ES-I3 (cell line): ENCODE measurements around the gene ZNF564.
"Not testable (repeated sequence)": the region's sequence is repeated elsewhere in the genome, so short reads cannot be mapped to it uniquely, and the experiment has no call there.

Experiments
- H3K36me3 ChIP-seq: 2 replicates; pipeline ENCODE4 v1.6.1; 2013; ENCODE audit warnings: mild to moderate bottlenecking, low read length, control low read depth, moderate library complexity; ENCODE audit not compliant: insufficient read depth
- H3K4me1 ChIP-seq: 2 replicates; pipeline ENCODE4 v1.6.1; 2013; ENCODE audit warnings: mild to moderate bottlenecking, control low read depth, low read length; ENCODE audit not compliant: insufficient read depth
- H3K9ac ChIP-seq: 2 replicates; pipeline ENCODE4 v1.6.1; 2013; ENCODE audit warnings: low read depth, mild to moderate bottlenecking, low read length, moderate library complexity
- H3K9me3 ChIP-seq: 2 replicates; pipeline ENCODE4 v1.6.1; 2013; ENCODE audit warnings: mild to moderate bottlenecking, low read length, moderate library complexity; ENCODE audit not compliant: control insufficient read depth, insufficient read depth

Gene ZNF564

DNA sequence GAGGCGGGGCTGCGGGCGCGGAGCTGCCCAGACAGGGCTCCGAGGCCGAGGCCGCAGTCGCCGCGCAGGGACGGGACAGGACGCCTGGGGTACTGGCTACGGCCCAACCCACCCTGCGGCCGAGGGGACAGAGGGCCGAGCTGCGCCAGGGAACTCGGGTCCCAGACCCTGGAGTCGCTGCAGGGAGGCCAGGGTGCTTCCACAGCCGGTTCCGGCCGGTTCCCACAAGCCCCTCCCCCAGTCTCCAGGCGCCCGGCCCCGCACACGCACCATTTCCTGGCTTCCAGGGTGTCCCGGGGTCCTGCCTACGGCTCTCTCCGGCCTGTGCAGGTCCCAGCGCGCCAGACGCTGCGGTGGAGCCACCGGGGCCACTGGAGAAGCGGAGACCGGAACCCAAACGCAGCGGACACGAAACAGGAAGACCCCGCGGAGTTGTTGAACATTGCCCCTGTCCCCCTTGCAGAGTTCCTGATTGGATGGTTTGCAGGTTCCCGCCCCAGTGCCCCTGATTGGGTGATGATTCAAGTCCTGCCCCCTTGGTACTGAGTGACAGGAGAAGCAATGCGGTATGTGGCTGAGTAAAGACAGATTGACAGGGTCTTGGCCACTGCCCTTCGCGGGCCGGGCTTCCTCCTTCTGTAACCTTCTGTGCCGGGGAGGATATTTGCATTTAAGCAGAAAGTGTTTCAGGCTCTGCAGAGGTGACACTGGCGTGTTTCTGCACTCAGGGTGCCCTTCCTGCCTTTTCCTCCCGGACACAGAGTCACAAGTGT lies at the start of gene ZNF564:
Gene ZNF564 (minus strand): TSS at position 423 of the 773 bp plus-strand sequence. CDS start 150 bp downstream, at position 273.
- Histone ChIP-seq H3K36me3 (no peaks in the 10 kb centered on the region), H3K4me1 (peaks cover 4% of the 10 kb centered on the region; the same call in 1 of the 2 replicates), H3K9ac (peak within 1 kb of the TSS; percentile 81), H3K9me3 (peaks cover 3% of the 10 kb centered on the region; the same call in 1 of the 2 replicates)

GRCh38 chr19:12597594-12597993 lies 46.3 kb upstream of the ZNF564 start:
- Histone ChIP-seq H3K4me1 (no peaks in the 10 kb centered on the region), H3K36me3 (no peaks in the 10 kb centered on the region), H3K9me3 (no peaks in the 10 kb centered on the region), H3K9ac (peak overlapping the region; percentile 35; the same call in 1 of the 2 replicates)

GRCh38 chr19:12596927-12597548 lies 45.8 kb upstream of the ZNF564 start:
- peak overlapping the region; percentile 35; the same call in 1 of the 2 replicates for H3K9ac ChIP-seq
- no peaks in the 10 kb centered on the region for H3K9me3 ChIP-seq
- no peaks in the 10 kb centered on the region for H3K4me1 ChIP-seq
- H3K36me3 ChIP-seq = no peaks in the 10 kb centered on the region

GRCh38 chr19:12596485-12596884 lies 45.2 kb upstream of the ZNF564 start:
- Histone ChIP-seq H3K36me3 (no peaks in the 10 kb centered on the region), H3K4me1 (no peaks in the 10 kb centered on the region), H3K9ac (peak overlapping the region; percentile 35; the same call in 1 of the 2 replicates), H3K9me3 (no peaks in the 10 kb centered on the region)

GRCh38 chr19:12581100-12581499 lies 29.8 kb upstream of the ZNF564 start:
- Histone ChIP-seq H3K36me3 (peaks cover 13% of the 10 kb centered on the region), H3K9ac (no peak overlapping the region), H3K9me3 (peaks cover 19% of the 10 kb centered on the region), H3K4me1 (no peaks in the 10 kb centered on the region)

- H3K9me3 ChIP-seq = peaks cover 19% of the 10 kb centered on the region
- no peaks in the 10 kb centered on the region for H3K4me1 ChIP-seq
- H3K36me3 ChIP-seq = peaks cover 13% of the 10 kb centered on the region
- H3K9ac ChIP-seq = no peak overlapping the region
These were observed 29.0 kb upstream of the ZNF564 start for GRCh38 chr19:12580180-12580694.

GRCh38 chr19:12578641-12579040 lies 27.4 kb upstream of the ZNF564 start:
- H3K9me3 ChIP-seq = peaks cover 19% of the 10 kb centered on the region
- no peaks in the 10 kb centered on the region for H3K4me1 ChIP-seq
- H3K36me3 ChIP-seq = peaks cover 13% of the 10 kb centered on the region
- no peak overlapping the region for H3K9ac ChIP-seq

DNA sequence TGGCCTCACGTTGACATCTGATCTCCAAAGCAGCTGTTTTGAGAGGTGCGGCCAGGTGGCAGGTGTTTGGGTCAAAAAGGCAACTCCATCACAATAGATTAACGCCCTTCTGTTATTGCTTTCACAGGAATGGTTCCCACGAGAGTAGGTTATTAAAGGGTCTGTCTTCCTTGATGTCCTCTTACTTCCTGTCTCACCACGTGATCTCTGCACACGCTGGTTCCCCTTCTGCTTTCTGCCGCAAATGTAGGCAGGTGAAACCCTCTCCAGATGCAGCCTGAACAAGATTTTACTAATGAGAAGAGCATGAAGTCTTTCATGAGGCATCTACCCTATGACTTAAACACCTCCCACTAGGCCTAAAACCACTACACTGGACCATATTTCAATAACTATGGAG lies 22.8 kb upstream of the ZNF564 start:
- Histone ChIP-seq H3K36me3 (peaks cover 3% of the 10 kb centered on the region; the same call in 1 of the 2 replicates), H3K9ac (no peak overlapping the region), H3K4me1 (no peaks in the 10 kb centered on the region; the same call in 1 of the 2 replicates), H3K9me3 (no peaks in the 10 kb centered on the region)

- no peaks in the 10 kb centered on the region for H3K36me3 ChIP-seq
- no peaks in the 10 kb centered on the region for H3K9me3 ChIP-seq
- H3K9ac ChIP-seq = no peak overlapping the region
- H3K4me1 ChIP-seq = no peaks in the 10 kb centered on the region; the same call in 1 of the 2 replicates
These were observed 16.7 kb upstream of the ZNF564 start for GRCh38 chr19:12567951-12568350.

DNA sequence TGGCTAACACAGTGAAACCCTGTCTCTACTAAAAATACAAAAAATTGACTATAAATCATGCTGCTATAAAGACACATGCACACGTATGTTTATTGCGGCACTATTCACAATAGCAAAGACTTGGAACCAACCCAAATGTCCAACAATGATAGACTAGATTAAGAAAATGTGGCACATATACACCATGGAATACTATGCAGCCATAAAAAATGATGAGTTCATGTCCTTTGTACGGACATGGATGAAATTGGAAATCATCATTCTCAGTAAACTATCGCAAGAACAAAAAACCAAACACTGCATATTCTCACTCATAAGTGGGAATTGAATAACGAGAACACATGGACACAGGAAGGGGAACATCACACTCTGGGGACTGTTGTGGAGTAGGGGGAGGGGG lies 15.1 kb upstream of the ZNF564 start:
- not testable (repeated sequence) for H3K9me3 ChIP-seq, H3K4me1 ChIP-seq, H3K36me3 ChIP-seq, H3K9ac ChIP-seq

- Histone ChIP-seq H3K4me1 (no peaks in the 10 kb centered on the region), H3K9me3 (no peaks in the 10 kb centered on the region), H3K36me3 (no peaks in the 10 kb centered on the region), H3K9ac (no peak overlapping the region)
These were observed 12.9 kb upstream of the ZNF564 start for GRCh38 chr19:12564016-12564664.

- H3K4me1 ChIP-seq = peaks cover 4% of the 10 kb centered on the region; the same call in 1 of the 2 replicates
- no peak overlapping the region for H3K9ac ChIP-seq
- no peaks in the 10 kb centered on the region for H3K36me3 ChIP-seq
- H3K9me3 ChIP-seq = no peaks in the 10 kb centered on the region
These were observed 4.2 kb upstream of the ZNF564 start for GRCh38 chr19:12555456-12555930.

GRCh38 chr19:12546903-12547302 lies 4.4 kb downstream of the ZNF564 start:
- Histone ChIP-seq H3K4me1 (no peaks in the 10 kb centered on the region; the same call in 1 of the 2 replicates), H3K9me3 (peaks cover 8% of the 10 kb centered on the region), H3K36me3 (no peaks in the 10 kb centered on the region), H3K9ac (no peak overlapping the region)

DNA sequence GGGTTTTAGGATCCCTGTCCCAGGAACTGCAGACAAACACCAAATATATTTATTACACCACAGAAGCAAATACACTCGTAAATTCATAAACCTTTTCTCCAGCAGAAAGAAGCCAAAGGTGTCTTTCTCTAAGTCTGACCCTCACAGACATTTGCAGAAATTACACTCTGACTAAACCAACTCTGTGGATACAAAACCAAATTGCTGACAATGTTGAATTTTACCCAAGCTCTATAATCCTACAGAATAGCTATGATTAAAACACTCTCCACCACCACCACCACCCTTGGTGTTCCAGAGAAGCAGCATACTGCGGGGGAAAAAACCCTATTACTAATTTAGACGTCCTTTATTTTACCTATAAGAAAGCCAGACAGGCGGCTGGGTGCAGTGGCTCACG lies 5.2 kb downstream of the ZNF564 start:
- Histone ChIP-seq H3K9ac (no peak overlapping the region), H3K36me3 (no peaks in the 10 kb centered on the region), H3K4me1 (no peaks in the 10 kb centered on the region; the same call in 1 of the 2 replicates), H3K9me3 (peaks cover 8% of the 10 kb centered on the region)
